ENCODE measurements around the gene ALS2.
A peak's percentile ranks its signal among the peaks of the same experiment; 100 is the strongest.

Gene ALS2

GRCh38 chr2:201758234-201758633, 22.5 kb downstream of the ALS2 start:
- no peak for DNase-seq (ENCODE audit: low spot score)
- FAIRE-seq: no peak

- no peak for DNase-seq (ENCODE audit: low spot score)
- no peak for FAIRE-seq
Observed at GRCh38 chr2:201754717-201755415, 25.9 kb downstream of the ALS2 start.

- DNase-seq (ENCODE audit: low spot score) (no peak), FAIRE-seq (no peak)
Observed at GRCh38 chr2:201751566-201751965, 29.2 kb downstream of the ALS2 start.

GRCh38 chr2:201746551-201746950, 34.2 kb downstream of the ALS2 start:
- FAIRE-seq (no peak), DNase-seq (ENCODE audit: low spot score) (no peak)

GRCh38 chr2:201735486-201735885, 45.2 kb downstream of the ALS2 start:
- DNase-seq (ENCODE audit: low spot score): no peak
- FAIRE-seq: no peak

GRCh38 chr2:201734111-201734510, 46.6 kb downstream of the ALS2 start:
- no peak for FAIRE-seq
- DNase-seq (ENCODE audit: low spot score): no peak

- no peak for FAIRE-seq
- no peak for DNase-seq (ENCODE audit: low spot score)
Observed at GRCh38 chr2:201733544-201733943, 47.2 kb downstream of the ALS2 start.

GRCh38 chr2:201730651-201731285, 50.0 kb downstream of the ALS2 start:
- FAIRE-seq: no peak
- DNase-seq (ENCODE audit: low spot score): no peak

GRCh38 chr2:201715459-201715858, 65.3 kb downstream of the ALS2 start:
- FAIRE-seq: no peak
- DNase-seq (ENCODE audit: low spot score): no peak

GRCh38 chr2:201712726-201713125, 68.0 kb downstream of the ALS2 start:
- no peak for DNase-seq (ENCODE audit: low spot score)
- no peak for FAIRE-seq

- no peak for DNase-seq (ENCODE audit: low spot score)
- FAIRE-seq: no peak
Observed at GRCh38 chr2:201709747-201710146, 71.0 kb downstream of the ALS2 start.

- DNase-seq (ENCODE audit: low spot score): no peak
- no peak for FAIRE-seq
Observed at GRCh38 chr2:201709049-201709448, 71.7 kb downstream of the ALS2 start.

- FAIRE-seq (no peak), DNase-seq (ENCODE audit: low spot score) (no peak)
Observed at GRCh38 chr2:201707753-201708152, 73.0 kb downstream of the ALS2 start.

GRCh38 chr2:201707142-201707541, 73.6 kb downstream of the ALS2 start:
- FAIRE-seq: no peak
- DNase-seq (ENCODE audit: low spot score): no peak

- no peak for FAIRE-seq
- no peak for DNase-seq (ENCODE audit: low spot score)
Observed at GRCh38 chr2:201704536-201704935, 76.2 kb downstream of the ALS2 start.

- DNase-seq (ENCODE audit: low spot score): no peak
- no peak for FAIRE-seq
Observed at GRCh38 chr2:201701646-201702045, 79.1 kb downstream of the ALS2 start.

GRCh38 chr2:201699416-201699815, 81.3 kb downstream of the ALS2 start:
- no peak for FAIRE-seq
- DNase-seq (ENCODE audit: low spot score): no peak

- DNase-seq (ENCODE audit: low spot score) (no peak), FAIRE-seq (no peak)
Observed at GRCh38 chr2:201698588-201699226, 82.0 kb downstream of the ALS2 start, which contains the start of gene MPP4. Gene MPP4 (minus strand): TSS chr2:201698644. CDS start chr2:201693954, 4,690 bp downstream.

GRCh38 chr2:201697899-201698298, 82.8 kb downstream of the ALS2 start:
- FAIRE-seq (no peak), DNase-seq (ENCODE audit: low spot score) (peak; percentile 42)

- DNase-seq (ENCODE audit: low spot score) (peak; percentile 48), FAIRE-seq (peak; percentile 48)
Observed at GRCh38 chr2:201696151-201696659, 84.5 kb downstream of the ALS2 start.

- DNase-seq (ENCODE audit: low spot score) (no peak), FAIRE-seq (no peak)
Observed at GRCh38 chr2:201685156-201685555, 95.6 kb downstream of the ALS2 start.

- FAIRE-seq (no peak), DNase-seq (ENCODE audit: low spot score) (peak; percentile 53)
Observed at GRCh38 chr2:201680743-201681142, 100.0 kb downstream of the ALS2 start.
